Dermis microvascular lymphatic vessel endothelial cell (primary cell): ENCODE data around the gene PSMB10. TPM values are rescaled to one million over a fixed set of nuclear protein-coding genes. Genes with fewer than 3 reads are reported as not detected.

ENCODE experiments used
- DNase-seq, 2 donors: peaks; one replicate each; pipeline versions ENCODE4 v3.0.0 to v3.0.0-alpha.2; 2010; ENCODE audit warnings: low read depth in 2 of 2
- total RNA-seq: library from RNA; depleted of rRNA; stranded (reverse); fragments of >200 nt; gene quantifications from 2 replicates; pipeline ENCODE4 v1.2.1, GENCODE V29; 2014

The PSMB10 gene
- total RNA-seq, 1 donor from 2014 or later: 76.5 TPM

- no peak for DNase-seq
Measured at GRCh38 chr16:67963662-67964321, 27.1 kb upstream of the PSMB10 start.

GRCh38 chr16:67963292-67963661 is 26.6 kb upstream of the PSMB10 start:
- DNase-seq: no peak

- DNase-seq: no peak
Measured at GRCh38 chr16:67962135-67962534, 25.5 kb upstream of the PSMB10 start.

GRCh38 chr16:67961551-67961957 is 24.9 kb upstream of the PSMB10 start:
- DNase-seq: no peak

- no peak for DNase-seq
Measured at GRCh38 chr16:67959536-67960329, 23.1 kb upstream of the PSMB10 start.

- no peak for DNase-seq
Measured at GRCh38 chr16:67957622-67958021, 21.0 kb upstream of the PSMB10 start.

- DNase-seq: no peak
Measured at GRCh38 chr16:67954421-67955196, 18.0 kb upstream of the PSMB10 start.

- no peak for DNase-seq
Measured at GRCh38 chr16:67953641-67954375, 17.2 kb upstream of the PSMB10 start.

- no peak for DNase-seq
Measured at GRCh38 chr16:67951485-67951884, 14.8 kb upstream of the PSMB10 start.

GRCh38 chr16:67950335-67950843 is 13.7 kb upstream of the PSMB10 start:
- DNase-seq: no peak

GRCh38 chr16:67949645-67950044 is 13.0 kb upstream of the PSMB10 start:
- no peak for DNase-seq

- no peak for DNase-seq
Measured at GRCh38 chr16:67948015-67948414, 11.4 kb upstream of the PSMB10 start.

GRCh38 chr16:67946966-67947558 is 10.4 kb upstream of the PSMB10 start:
- no peak for DNase-seq

- no peak for DNase-seq
Measured at GRCh38 chr16:67946128-67946569, 9.5 kb upstream of the PSMB10 start.

- DNase-seq: no peak
Measured at GRCh38 chr16:67945392-67945933, 8.8 kb upstream of the PSMB10 start.

GRCh38 chr16:67944690-67945391 is 8.2 kb upstream of the PSMB10 start:
- no peak for DNase-seq

- DNase-seq: no peak
Measured at GRCh38 chr16:67943619-67944504, 7.2 kb upstream of the PSMB10 start, which contains the start of gene LCAT. Gene LCAT (minus strand): TSS chr16:67944120. CDS start chr16:67944101, 19 bp downstream.

- DNase-seq: no peak
Measured at GRCh38 chr16:67943256-67943618, 6.6 kb upstream of the PSMB10 start.
